Type B pancreatic cell (in vitro differentiated cells): ENCODE results near the gene RNF135. TPM values are rescaled to one million over a fixed set of nuclear protein-coding genes. Genes with fewer than 3 reads are reported as not detected.
A peak's percentile ranks its signal among the peaks of the same experiment; 100 is the strongest.

Experiments
- DNase-seq: peaks from one replicate; pipeline ENCODE4 v3.0.0; 2021; ENCODE audit warnings: mixed read lengths; ENCODE audit not compliant: unreplicated experiment; ENCODE audit errors: extremely low spot score
- H3K27ac Mint-ChIP-seq: 2 replicates; pipeline ENCODE4 v1.8.0; 2021; ENCODE audit warnings: mild to moderate bottlenecking, mixed read lengths
- H3K27me3 Mint-ChIP-seq: 2 replicates; pipeline ENCODE4 v1.8.0; 2021; ENCODE audit warnings: mixed read lengths
- H3K36me3 Mint-ChIP-seq: 2 replicates; pipeline ENCODE4 v1.8.0; 2021; ENCODE audit warnings: mixed read lengths
- H3K4me1 Mint-ChIP-seq: one replicate; pipeline ENCODE4 v1.8.0; 2021; ENCODE audit warnings: mixed read lengths; ENCODE audit not compliant: unreplicated experiment
- H3K4me3 Mint-ChIP-seq: 2 replicates; pipeline ENCODE4 v1.8.0; 2021; ENCODE audit warnings: mild to moderate bottlenecking, mixed read lengths
- H3K9me3 Mint-ChIP-seq: 2 replicates; pipeline ENCODE4 v1.8.0; 2021; ENCODE audit warnings: mixed read lengths
- long read RNA-seq: library from polyadenylated mRNA; unstranded; transcript quantifications from one replicate; pipeline ENCODE4 v2.0.0, GENCODE V29; 2020
- total RNA-seq: library from RNA; stranded (reverse); gene quantifications from 2 replicates; pipeline ENCODE4 v1.2.1, GENCODE V29; 2021; ENCODE audit warnings: low replicate concordance
- TF ChIP-seq, protein P1 (sequence below): fragments of 200-600 bp; sonication (generic); conservative IDR thresholded peaks from 2 replicates; pipeline ENCODE4 v1.5.0; 2021; ENCODE audit warnings: antibody characterized with exemption, mild to moderate bottlenecking

Gene RNF135, protein sequence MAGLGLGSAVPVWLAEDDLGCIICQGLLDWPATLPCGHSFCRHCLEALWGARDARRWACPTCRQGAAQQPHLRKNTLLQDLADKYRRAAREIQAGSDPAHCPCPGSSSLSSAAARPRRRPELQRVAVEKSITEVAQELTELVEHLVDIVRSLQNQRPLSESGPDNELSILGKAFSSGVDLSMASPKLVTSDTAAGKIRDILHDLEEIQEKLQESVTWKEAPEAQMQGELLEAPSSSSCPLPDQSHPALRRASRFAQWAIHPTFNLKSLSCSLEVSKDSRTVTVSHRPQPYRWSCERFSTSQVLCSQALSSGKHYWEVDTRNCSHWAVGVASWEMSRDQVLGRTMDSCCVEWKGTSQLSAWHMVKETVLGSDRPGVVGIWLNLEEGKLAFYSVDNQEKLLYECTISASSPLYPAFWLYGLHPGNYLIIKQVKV
- 8.8 and 10.8 TPM in 2 replicates for total RNA-seq
- long read RNA-seq, partial matches to known transcripts, result 1 of 11 reads
- long read RNA-seq, other reads (novel, unspliced or antisense), result 1 of 11 reads

DNA sequence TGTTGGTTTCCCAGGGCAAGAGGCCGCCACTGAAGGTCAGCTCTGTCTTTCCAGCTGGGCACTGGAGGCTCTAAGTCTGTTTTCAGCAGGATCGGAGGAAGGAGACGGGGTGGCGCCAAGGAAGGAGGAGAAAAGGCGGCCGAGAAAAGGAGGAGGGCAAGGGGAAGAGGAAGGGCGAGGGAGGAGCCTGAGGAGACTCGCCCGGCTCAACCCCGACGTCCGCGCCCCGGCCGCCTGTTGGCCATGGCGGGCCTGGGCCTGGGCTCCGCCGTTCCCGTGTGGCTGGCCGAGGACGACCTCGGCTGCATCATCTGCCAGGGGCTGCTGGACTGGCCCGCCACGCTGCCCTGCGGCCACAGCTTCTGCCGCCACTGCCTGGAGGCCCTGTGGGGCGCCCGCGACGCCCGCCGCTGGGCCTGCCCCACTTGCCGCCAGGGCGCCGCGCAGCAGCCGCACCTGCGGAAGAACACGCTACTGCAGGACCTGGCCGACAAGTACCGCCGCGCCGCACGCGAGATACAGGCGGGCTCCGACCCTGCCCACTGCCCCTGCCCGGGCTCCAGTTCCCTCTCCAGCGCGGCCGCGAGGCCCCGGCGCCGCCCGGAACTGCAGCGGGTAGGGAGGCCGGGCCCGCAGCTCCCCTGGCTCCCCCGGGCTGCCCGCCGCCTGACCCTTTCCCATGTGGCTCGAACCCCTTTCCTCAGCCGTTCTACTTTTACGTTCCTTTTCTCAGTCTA, at the start of gene RNF135:
Gene RNF135, plus strand, starts transcription at position 209 of the 737 bp plus-strand sequence. Its CDS starts 35 bp downstream, at position 244.
- TF ChIP-seq, protein P1, sequence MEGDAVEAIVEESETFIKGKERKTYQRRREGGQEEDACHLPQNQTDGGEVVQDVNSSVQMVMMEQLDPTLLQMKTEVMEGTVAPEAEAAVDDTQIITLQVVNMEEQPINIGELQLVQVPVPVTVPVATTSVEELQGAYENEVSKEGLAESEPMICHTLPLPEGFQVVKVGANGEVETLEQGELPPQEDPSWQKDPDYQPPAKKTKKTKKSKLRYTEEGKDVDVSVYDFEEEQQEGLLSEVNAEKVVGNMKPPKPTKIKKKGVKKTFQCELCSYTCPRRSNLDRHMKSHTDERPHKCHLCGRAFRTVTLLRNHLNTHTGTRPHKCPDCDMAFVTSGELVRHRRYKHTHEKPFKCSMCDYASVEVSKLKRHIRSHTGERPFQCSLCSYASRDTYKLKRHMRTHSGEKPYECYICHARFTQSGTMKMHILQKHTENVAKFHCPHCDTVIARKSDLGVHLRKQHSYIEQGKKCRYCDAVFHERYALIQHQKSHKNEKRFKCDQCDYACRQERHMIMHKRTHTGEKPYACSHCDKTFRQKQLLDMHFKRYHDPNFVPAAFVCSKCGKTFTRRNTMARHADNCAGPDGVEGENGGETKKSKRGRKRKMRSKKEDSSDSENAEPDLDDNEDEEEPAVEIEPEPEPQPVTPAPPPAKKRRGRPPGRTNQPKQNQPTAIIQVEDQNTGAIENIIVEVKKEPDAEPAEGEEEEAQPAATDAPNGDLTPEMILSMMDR, result peak; percentile 74
- H3K4me1 Mint-ChIP-seq, result peaks cover 19% of the 10 kb centered on the region
- peaks cover 5% of the 10 kb centered on the region for H3K9me3 Mint-ChIP-seq

GRCh38 chr17:30921544-30922196, 49.2 kb upstream of the RNF135 start, which contains the start of gene ADAP2:
Gene ADAP2, plus strand, starts transcription at chr17:30921945. Its CDS starts 70 bp downstream, at chr17:30922015.
- Mint-ChIP-seq H3K9me3 (no peaks in the 10 kb centered on the region), H3K36me3 (no peaks in the 10 kb centered on the region), H3K4me1 (peaks cover 13% of the 10 kb centered on the region), H3K27me3 (peaks cover 74% of the 10 kb centered on the region), H3K4me3 (peak within 1 kb of the TSS; percentile 87), H3K27ac (no peak within 1 kb of the TSS)
- TF ChIP-seq, protein P1, result no peak
- DNase-seq, result no peak

More for the DNA sequence above, at the start of gene RNF135:
- Mint-ChIP-seq H3K4me3 (peak within 1 kb of the TSS; percentile 98), H3K36me3 (peaks cover 20% of the 10 kb centered on the region), H3K27ac (peak within 1 kb of the TSS; percentile 98), H3K27me3 (no peaks in the 10 kb centered on the region)
- DNase-seq, result peak; percentile 83

DNA sequence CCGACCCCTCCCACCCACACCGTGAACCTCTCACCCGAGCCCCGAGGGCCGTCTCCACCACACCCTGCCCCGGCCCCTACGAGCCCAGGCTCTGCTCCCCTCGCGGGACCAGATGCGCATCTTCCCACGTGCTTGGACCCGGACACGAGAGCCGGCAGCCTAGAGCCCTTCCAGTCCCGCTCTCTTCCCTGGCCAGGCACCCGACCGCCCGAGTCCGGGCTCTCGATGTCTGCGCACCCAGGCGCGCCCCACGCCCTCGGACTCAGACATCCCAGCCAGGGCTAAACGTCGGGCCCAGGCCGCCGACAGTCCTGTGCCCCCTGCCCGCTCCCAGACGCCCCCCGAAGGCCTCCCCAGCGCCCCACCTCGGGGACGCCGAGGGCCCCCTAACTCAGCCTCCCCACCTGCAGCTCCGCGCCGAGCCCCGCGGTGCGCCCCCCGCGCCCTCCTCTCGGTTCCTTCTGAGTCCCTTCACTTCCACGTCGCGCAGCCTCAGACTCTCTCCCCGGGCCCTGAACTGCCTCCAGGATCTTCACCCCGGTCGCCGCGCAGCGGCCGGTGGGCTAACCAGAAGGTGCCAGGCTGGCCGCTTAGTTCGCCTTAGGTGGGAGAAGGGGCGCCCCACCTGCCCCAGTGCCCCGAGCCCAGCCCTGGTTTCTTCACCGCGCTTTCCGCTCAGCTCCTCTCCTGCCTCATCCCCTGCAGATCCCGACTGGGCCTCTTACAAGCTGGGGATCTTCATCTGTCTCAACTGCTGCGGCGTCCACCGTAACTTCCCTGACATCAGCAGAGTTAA, 48.4 kb upstream of the RNF135 start:
- no peaks in the 10 kb centered on the region for H3K36me3 Mint-ChIP-seq
- H3K27me3 Mint-ChIP-seq, result peaks cover 80% of the 10 kb centered on the region
- TF ChIP-seq, protein P1, result no peak
- no peak overlapping the region for H3K27ac Mint-ChIP-seq
- H3K9me3 Mint-ChIP-seq, result no peaks in the 10 kb centered on the region
- DNase-seq, result no peak
- H3K4me1 Mint-ChIP-seq, result peaks cover 13% of the 10 kb centered on the region
- peak overlapping the region; percentile 87 for H3K4me3 Mint-ChIP-seq

DNA sequence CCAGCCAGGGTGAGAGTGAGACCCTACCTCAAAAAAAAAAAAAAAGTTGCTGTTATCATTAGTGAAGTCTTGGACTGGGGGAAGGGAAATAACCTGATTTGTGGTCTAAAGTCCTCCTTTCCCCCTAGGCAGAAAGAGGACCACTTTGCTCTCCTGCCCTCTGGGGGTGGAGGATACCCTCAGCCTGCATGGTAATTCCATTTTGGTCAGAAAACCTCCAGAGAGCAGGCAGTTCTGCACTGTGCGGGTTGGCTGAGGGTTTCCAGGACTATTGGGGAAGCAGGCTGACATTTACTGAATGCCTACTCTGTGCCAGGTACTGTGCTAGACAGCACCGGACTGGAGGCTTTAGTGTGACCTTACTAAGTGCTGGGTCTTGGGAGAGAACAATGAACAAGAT, 46.5 kb upstream of the RNF135 start:
- no peak for DNase-seq
- Mint-ChIP-seq H3K9me3 (no peaks in the 10 kb centered on the region), H3K4me1 (peaks cover 13% of the 10 kb centered on the region), H3K4me3 (no peak overlapping the region), H3K36me3 (no peaks in the 10 kb centered on the region), H3K27ac (no peak overlapping the region), H3K27me3 (peaks cover 67% of the 10 kb centered on the region)
- TF ChIP-seq, protein P1, result no peak
